Measurements from ENCODE around the gene STRAP.

Gene STRAP

GRCh38 chr12:15928870-15929571, 46.8 kb downstream of the STRAP start:
- in situ Hi-C loops (cut with HindIII; ENCODE audit: low sequenced_read_pairs), result loop anchor here (5.0 kb wide), 1 partner anchor 53 kb away; no protein-coding TSS in a partner anchor
- DNase-seq (ENCODE audit: low read depth), result no peak
- H3K4me3 ChIP-seq (ENCODE audit: low read depth, low read length), result no peak overlapping the region
- TF ChIP-seq CTCF (IDR thresholded peaks at IDR 0.05; ENCODE audit: low read depth, low read length, missing control alignments), result no peak

GRCh38 chr12:15931590-15932053, 49.4 kb downstream of the STRAP start:
- H3K4me3 ChIP-seq (ENCODE audit: low read depth, low read length), result no peak overlapping the region
- TF ChIP-seq CTCF (IDR thresholded peaks at IDR 0.05; ENCODE audit: low read depth, low read length, missing control alignments), result no peak
- no peak for DNase-seq (ENCODE audit: low read depth)
- in situ Hi-C loops (cut with HindIII; ENCODE audit: low sequenced_read_pairs), result no loop called here

GRCh38 chr12:15932327-15932726, 50.1 kb downstream of the STRAP start:
- in situ Hi-C loops (cut with HindIII; ENCODE audit: low sequenced_read_pairs), result no loop called here
- TF ChIP-seq CTCF (IDR thresholded peaks at IDR 0.05; ENCODE audit: low read depth, low read length, missing control alignments), result no peak
- H3K4me3 ChIP-seq (ENCODE audit: low read depth, low read length), result no peak overlapping the region
- DNase-seq (ENCODE audit: low read depth), result no peak

- in situ Hi-C loops (cut with HindIII; ENCODE audit: low sequenced_read_pairs), result no loop called here
- no peak for DNase-seq (ENCODE audit: low read depth)
- H3K4me3 ChIP-seq (ENCODE audit: low read depth, low read length), result no peak overlapping the region
- TF ChIP-seq CTCF (IDR thresholded peaks at IDR 0.05; ENCODE audit: low read depth, low read length, missing control alignments), result no peak
These were observed 50.8 kb downstream of the STRAP start for GRCh38 chr12:15932971-15933370.

- TF ChIP-seq CTCF (IDR thresholded peaks at IDR 0.05; ENCODE audit: low read depth, low read length, missing control alignments), result no peak
- DNase-seq (ENCODE audit: low read depth), result no peak
- no peak overlapping the region for H3K4me3 ChIP-seq (ENCODE audit: low read depth, low read length)
- in situ Hi-C loops (cut with HindIII; ENCODE audit: low sequenced_read_pairs), result no loop called here
These were observed 51.6 kb downstream of the STRAP start for GRCh38 chr12:15933751-15934150.

- TF ChIP-seq CTCF (IDR thresholded peaks at IDR 0.05; ENCODE audit: low read depth, low read length, missing control alignments), result no peak
- H3K4me3 ChIP-seq (ENCODE audit: low read depth, low read length), result no peak overlapping the region
- in situ Hi-C loops (cut with HindIII; ENCODE audit: low sequenced_read_pairs), result no loop called here
- DNase-seq (ENCODE audit: low read depth), result no peak
These were observed 54.6 kb downstream of the STRAP start for GRCh38 chr12:15936751-15937150.

Data from astrocyte of the cerebellum (primary cell).